NCI-H2227 (cell line): Measurements from ENCODE around the gene MYLK2.

Experiments
- DNase-seq: peaks from one replicate; lab custom pipeline; 2025; ENCODE audit not compliant: unreplicated experiment; lab: John Stamatoyannopoulos, UW

MYLK2 gene

GRCh38 chr20:31870726-31871617 lies 51.8 kb downstream of the MYLK2 start:
- DNase-seq: peak; percentile 55

- DNase-seq: no peak
Observed at GRCh38 chr20:31871618-31871954, 52.4 kb downstream of the MYLK2 start.

DNA sequence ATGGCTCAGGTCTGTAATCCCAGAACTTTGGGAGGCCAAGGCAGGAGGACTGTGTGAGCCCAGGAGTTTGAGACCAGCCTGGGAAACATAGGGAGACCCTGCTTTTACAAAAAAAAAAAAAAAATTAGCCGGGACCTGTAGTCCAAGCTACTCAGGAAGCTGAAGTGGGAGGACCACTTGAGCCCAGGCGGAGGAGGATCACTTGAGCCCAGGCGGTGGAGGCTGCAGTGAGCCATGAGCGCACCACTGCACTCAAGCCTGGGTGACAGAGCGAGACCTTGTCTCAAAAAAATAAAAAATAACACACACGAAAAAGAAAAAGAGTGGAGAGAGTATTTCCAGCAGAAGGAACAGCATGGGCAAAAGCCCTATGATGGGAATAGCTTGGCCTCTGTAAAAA lies 53.2 kb downstream of the MYLK2 start:
- no peak for DNase-seq

DNA sequence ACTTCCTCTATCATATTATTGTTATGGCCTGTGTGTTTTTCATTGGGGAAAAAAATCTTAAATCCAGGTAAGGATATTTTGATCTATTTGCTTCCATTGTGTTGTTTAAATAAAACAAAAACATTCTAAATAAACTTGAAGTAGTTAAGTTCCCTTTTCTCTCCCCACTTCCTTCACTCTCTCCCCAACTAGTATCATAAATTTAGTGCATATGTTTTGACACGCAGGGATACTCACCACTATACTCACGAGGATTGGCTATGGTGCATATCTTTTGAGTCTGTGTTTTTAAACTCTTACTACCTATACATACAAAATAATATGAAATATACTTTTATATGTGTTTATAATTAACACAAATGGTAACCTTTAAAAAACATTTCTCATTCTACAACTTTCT lies 56.5 kb downstream of the MYLK2 start:
- DNase-seq: no peak

- DNase-seq: no peak
Observed at GRCh38 chr20:31877684-31878083, 58.5 kb downstream of the MYLK2 start.

GRCh38 chr20:31879143-31879987 lies 60.2 kb downstream of the MYLK2 start:
- peak; percentile 97 for DNase-seq

- DNase-seq: no peak
Observed at GRCh38 chr20:31881945-31882344, 62.8 kb downstream of the MYLK2 start.

DNA sequence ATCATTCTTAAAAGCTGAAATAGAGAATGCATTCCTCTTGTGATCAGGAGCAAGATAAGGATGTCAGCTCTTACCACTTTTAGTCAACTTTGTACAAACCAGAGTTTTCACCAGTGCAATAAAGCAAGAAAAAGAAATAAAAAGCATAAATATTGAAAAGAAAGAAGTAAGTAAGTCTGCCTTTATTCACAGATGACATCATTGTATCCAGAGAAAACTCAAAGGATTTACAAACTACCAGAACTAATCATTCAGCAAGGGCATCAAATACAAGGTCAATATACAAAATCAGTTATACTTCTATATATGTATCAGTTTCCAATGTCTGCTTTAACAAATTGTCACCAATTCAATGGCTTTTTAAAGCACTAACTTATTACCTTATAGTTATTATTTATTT lies 64.7 kb downstream of the MYLK2 start:
- no peak for DNase-seq
